T-cell (primary cell): ENCODE data around the gene TRAF5. TPM values are rescaled to one million over a fixed set of nuclear protein-coding genes. Genes with fewer than 3 reads are reported as not detected.
"Not testable (repeated sequence)": the region's sequence is repeated elsewhere in the genome, so short reads cannot be mapped to it uniquely, and the experiment has no call there.

Experiments used
- ATAC-seq, 4 experiments: fragments of 200-7000 bp in 3 of 4; fragments of 150-1000 bp in 1 of 4; cut with Tn5 transposase; replicated peaks in 1 of 4; 1 replicate in 3 of 4; 2 replicates in 1 of 4; pipeline ENCODE4 v1.10.0; 2021; ENCODE audit warnings: moderate library complexity in 3 of 4, mild to moderate bottlenecking in 2 of 4, moderate number of reproducible peaks in 1 of 4
- CTCF ChIA-PET, 2 donors: fragments of 300-600 bp; sonication (Branson Sonifier 250); formaldehyde crosslinking; loops; one replicate each; lab custom pipeline; 2022; ENCODE audit warnings: antibody characterized with exemption in 2 of 2; lab: Charles Lee
- POLR2A ChIA-PET, 2 donors: fragments of 300-600 bp; sonication (Branson Sonifier 250); formaldehyde crosslinking; loops; one replicate each; lab custom pipeline; 2022; ENCODE audit warnings: antibody characterized with exemption in 2 of 2; lab: Charles Lee
- DNase-seq, 35 experiments: peaks; one replicate each; pipeline versions ENCODE4 v3.0.0 to v3.0.0-alpha.2; 2013 to 2023
- H3K27ac ChIP-seq: one replicate; pipeline ENCODE4 v1.5.1; 2013; ENCODE audit warnings: low read length
- H3K27me3 ChIP-seq, 2 experiments: replicated peaks in 1 of 2; 1 replicate in 1 of 2; 2 replicates in 1 of 2; pipeline versions ENCODE4 v1.6.1 to v1.7.0; 2013; ENCODE audit warnings: low read length in 1 of 2, mixed read lengths in 1 of 2; ENCODE audit not compliant: control insufficient read depth in 2 of 2, insufficient read depth in 2 of 2; ENCODE audit errors: extremely low read depth in 1 of 2
- H3K36me3 ChIP-seq, 2 donors: 1 replicate in 1 of 2; 2 replicates in 1 of 2; pipeline versions ENCODE4 v1.6.1 to v1.7.0; 2013; ENCODE audit warnings: low read length in 1 of 2; ENCODE audit not compliant: control insufficient read depth in 2 of 2, insufficient read depth in 1 of 2; ENCODE audit errors: extremely low read depth in 1 of 2
- H3K4me1 ChIP-seq, 2 experiments: 1 replicate in 1 of 2; 2 replicates in 1 of 2; pipeline versions ENCODE4 v1.6.1 to v1.7.0; 2013; ENCODE audit warnings: low read length in 2 of 2, mixed read lengths in 1 of 2; ENCODE audit not compliant: insufficient read depth in 2 of 2, control insufficient read depth in 1 of 2; ENCODE audit errors: extremely low read depth in 1 of 2
- H3K4me3 ChIP-seq, 2 donors: 1 replicate in 1 of 2; 2 replicates in 1 of 2; pipeline versions ENCODE4 v1.5.1 to v1.7.0; 2013; ENCODE audit warnings: mild to moderate bottlenecking in 2 of 2, low read length in 1 of 2, moderate library complexity in 1 of 2; ENCODE audit not compliant: control insufficient read depth in 1 of 2; ENCODE audit errors: extremely low read depth in 1 of 2
- H3K9me3 ChIP-seq: 2 replicates; pipeline ENCODE4 v1.7.0; 2013
- H3K27ac Mint-ChIP-seq, 2 donors: one replicate each; pipeline ENCODE4 v1.8.0; 2020 to 2021; ENCODE audit warnings: mild to moderate bottlenecking in 2 of 2, mixed read lengths in 2 of 2
- H3K27me3 Mint-ChIP-seq, 2 donors: one replicate each; pipeline ENCODE4 v1.8.0; 2021 to 2022; ENCODE audit warnings: mixed read lengths in 2 of 2
- H3K36me3 Mint-ChIP-seq: one replicate; pipeline ENCODE4 v1.8.0; 2021; ENCODE audit warnings: mixed read lengths
- H3K4me1 Mint-ChIP-seq, 3 donors: one replicate each; pipeline ENCODE4 v1.8.0; 2020 to 2022; ENCODE audit warnings: mixed read lengths in 3 of 3, mild to moderate bottlenecking in 1 of 3
- H3K4me3 Mint-ChIP-seq, 3 donors: one replicate each; pipeline ENCODE4 v1.8.0; 2020 to 2022; ENCODE audit warnings: mild to moderate bottlenecking in 3 of 3, mixed read lengths in 3 of 3, moderate library complexity in 3 of 3
- H3K9me3 Mint-ChIP-seq, 3 donors: one replicate each; pipeline ENCODE4 v1.8.0; 2020 to 2022; ENCODE audit warnings: mixed read lengths in 3 of 3
- WGBS: methylation state at CpG from one replicate; pipeline ENCODE4 v1.1.5; 2013; ENCODE audit warnings: missing lambda C conversion rate; ENCODE audit not compliant: insufficient coverage; 5-methylcytosine and 5-hydroxymethylcytosine counted together
- total RNA-seq, 35 experiments: library from RNA in 6 of 35; stranded (reverse) in 6 of 35; fragments of 120-200 nt in 1 of 35; gene quantifications; one replicate each; pipeline versions ENCODE4 v1.2.1 to v1.2.4 and lab custom pipeline; 2013 to 2026

Gene TRAF5
- total RNA-seq, 5 donors from 2014 or later (not counting 1 experiment from before 2014, with no cell fraction given): 49.5 to 64.5 (median 57.2) TPM

DNA sequence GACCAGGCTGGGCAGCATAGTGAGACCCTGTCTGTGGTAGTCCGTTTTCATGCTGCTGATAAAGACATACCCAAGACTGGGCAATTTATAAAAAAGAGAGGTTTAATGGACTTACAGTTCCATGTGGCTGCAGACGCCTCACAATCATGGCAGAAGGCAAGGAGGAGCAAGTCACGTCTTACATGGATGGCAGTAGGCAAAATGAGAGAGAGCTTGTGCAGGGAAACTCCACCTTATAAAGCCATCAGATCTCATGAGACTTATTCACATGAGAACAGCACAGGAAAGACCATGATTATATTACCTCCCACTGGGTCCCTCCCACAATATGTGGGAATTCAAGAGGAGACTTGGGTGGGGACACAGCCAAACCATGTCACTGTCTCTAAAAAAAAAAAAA is 25.4 kb downstream of the TRAF5 start:
- DNase-seq, ATAC-seq, H3K27me3 Mint-ChIP-seq, H3K9me3 ChIP-seq, H3K27me3 ChIP-seq, H3K4me3 ChIP-seq, H3K9me3 Mint-ChIP-seq, POLR2A ChIA-PET: not testable (repeated sequence)
- H3K27ac ChIP-seq: peak overlapping the region; percentile 68
- Mint-ChIP-seq H3K4me1 (peaks cover 66 to 79% (median 75%) of the 10 kb centered on the region in 3 donors), H3K4me3 (peak overlapping the region; percentile 22 to 80 (median 44)), H3K36me3 (peaks cover 29% of the 10 kb centered on the region), H3K27ac (peak overlapping the region; percentile 89 to 90)
- CTCF ChIA-PET: interaction anchor here (0.6 to 2.7 kb wide), 2 partner anchors 8 to 29 kb away, joined by 7 to 10 read pairs; no protein-coding TSS in a partner anchor
- H3K4me1 ChIP-seq: peaks cover 13 to 56% of the 10 kb centered on the region in 2 experiments
- H3K36me3 ChIP-seq: peaks cover 0 to 21% of the 10 kb centered on the region in 2 donors
- WGBS: 100% methylated on average over 1 of the region's 3 CpGs

DNA sequence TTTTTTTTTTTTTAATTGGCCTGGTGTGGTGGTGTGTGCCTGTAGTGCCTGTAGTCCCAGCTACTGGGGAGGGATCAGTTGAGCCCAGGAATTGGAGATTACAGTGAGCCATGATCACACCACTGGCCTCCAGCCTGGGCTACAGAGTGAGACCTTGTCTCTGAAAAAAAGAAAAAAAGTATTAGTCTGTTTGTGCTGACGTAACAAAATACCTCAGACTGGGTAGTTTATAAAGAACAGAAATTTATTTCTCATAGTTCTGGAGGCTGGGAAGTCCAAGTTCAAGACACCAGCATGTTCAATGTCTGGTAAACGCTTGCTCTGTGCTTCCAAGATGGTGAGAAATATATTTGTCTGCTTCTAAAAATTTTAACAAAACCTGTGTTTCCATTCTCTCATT is 25.8 kb downstream of the TRAF5 start:
- Histone ChIP-seq H3K27me3 (no peaks in the 10 kb centered on the region), H3K36me3 (peaks cover 0 to 24% of the 10 kb centered on the region in 2 donors), H3K4me3 (peak overlapping the region in 1 of 2 donors; percentile 18), H3K27ac (peak overlapping the region; percentile 68), H3K9me3 (no peaks in the 10 kb centered on the region), H3K4me1 (peaks cover 13 to 52% of the 10 kb centered on the region in 2 experiments)
- no peak for DNase-seq
- Mint-ChIP-seq H3K4me3 (peak overlapping the region; percentile 77 to 80 (median 78)), H3K27ac (peak overlapping the region; percentile 95 to 96), H3K27me3 (no peaks in the 10 kb centered on the region), H3K9me3 (no peaks in the 10 kb centered on the region), H3K4me1 (peaks cover 62 to 75% (median 70%) of the 10 kb centered on the region in 3 donors), H3K36me3 (peaks cover 28% of the 10 kb centered on the region)
- WGBS: 100% methylated on average over 1 of the region's 2 CpGs
- ChIA-PET POLR2A (no interaction called here), CTCF (interaction anchor here in 1 of 2 donors (0.6 kb wide), 1 partner anchor 8 kb away, joined by 7 read pairs; no protein-coding TSS in a partner anchor)
- ATAC-seq: no peak

DNA sequence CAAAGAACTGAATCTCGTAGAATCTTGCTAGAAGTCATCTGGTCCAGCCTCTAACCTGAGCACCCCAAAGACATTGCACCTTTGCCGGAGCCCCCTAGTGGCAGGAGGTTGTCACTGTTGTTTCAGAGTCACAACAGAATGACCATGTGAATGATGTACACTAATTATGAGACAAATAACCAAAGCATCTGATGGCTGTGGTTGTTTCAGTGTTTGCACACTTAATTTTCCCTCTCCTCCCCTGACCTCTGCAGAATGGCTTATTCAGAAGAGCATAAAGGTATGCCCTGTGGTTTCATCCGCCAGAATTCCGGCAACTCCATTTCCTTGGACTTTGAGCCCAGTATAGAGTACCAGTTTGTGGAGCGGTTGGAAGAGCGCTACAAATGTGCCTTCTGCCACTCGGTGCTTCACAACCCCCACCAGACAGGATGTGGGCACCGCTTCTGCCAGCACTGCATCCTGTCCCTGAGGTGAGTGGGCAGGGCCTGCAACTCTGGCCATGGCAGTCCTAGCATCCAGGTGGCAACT is 26.4 kb downstream of the TRAF5 start:
- Mint-ChIP-seq H3K27me3 (no peaks in the 10 kb centered on the region), H3K27ac (peak overlapping the region; percentile 95 to 96), H3K4me1 (peaks cover 56 to 70% (median 65%) of the 10 kb centered on the region in 3 donors), H3K9me3 (no peaks in the 10 kb centered on the region), H3K36me3 (peaks cover 29% of the 10 kb centered on the region), H3K4me3 (peak overlapping the region; percentile 77 to 80 (median 78))
- H3K4me1 ChIP-seq: peaks cover 13 to 51% of the 10 kb centered on the region in 2 experiments
- peak in 34 of 35 experiments; percentile 14 to 70 (median 48) for DNase-seq
- no peaks in the 10 kb centered on the region for H3K27me3 ChIP-seq
- H3K36me3 ChIP-seq: peaks cover 0 to 30% of the 10 kb centered on the region in 2 donors
- 0% methylated on average over 3 of the region's 8 CpGs for WGBS
- ATAC-seq: peak; percentile 84 to 97 (median 92)
- ChIA-PET POLR2A (no interaction called here), CTCF (interaction anchor here in 1 of 2 donors (0.6 to 1.8 kb wide), 2 partner anchors 7 to 29 kb away, joined by 4 to 7 read pairs; no protein-coding TSS in a partner anchor)
- H3K9me3 ChIP-seq: no peaks in the 10 kb centered on the region
- peak overlapping the region; percentile 68 for H3K27ac ChIP-seq
- H3K4me3 ChIP-seq: peak overlapping the region; percentile 18 to 41

DNA sequence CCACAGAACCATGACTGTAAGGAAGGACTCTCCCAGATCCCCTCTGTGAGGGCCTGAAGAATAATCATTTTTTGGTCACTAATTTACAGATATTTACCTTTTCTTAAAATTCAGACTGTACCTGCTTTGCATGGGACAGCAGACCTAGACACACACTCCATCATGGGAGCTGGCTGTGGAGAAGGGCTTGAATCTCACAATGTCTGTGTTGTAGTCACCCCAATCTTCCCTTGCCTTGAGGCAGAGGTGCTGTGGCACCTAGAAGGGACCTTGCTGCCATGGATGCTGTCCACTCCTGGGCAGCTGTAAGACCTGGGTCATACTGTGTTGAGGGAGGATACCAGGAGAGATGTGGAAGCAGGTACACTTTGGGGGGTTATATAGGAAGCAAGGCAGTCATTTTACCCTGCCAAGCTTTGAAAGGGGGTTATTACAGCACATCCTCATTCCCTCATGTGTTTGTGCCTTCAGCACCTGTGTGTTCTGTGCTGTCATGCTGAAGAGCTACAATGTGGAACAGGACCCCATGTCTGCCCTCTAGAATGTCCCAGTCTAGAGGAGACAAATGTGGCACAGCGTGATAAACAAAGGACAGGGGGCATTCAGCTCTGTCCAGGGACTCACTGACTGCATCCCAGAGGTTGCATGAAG is 27.1 kb downstream of the TRAF5 start:
- DNase-seq (peak in 1 of 35 experiments; percentile 20), ATAC-seq (peak; percentile 32 to 56 (median 38))
- no peaks in the 10 kb centered on the region for H3K9me3 Mint-ChIP-seq
- no peaks in the 10 kb centered on the region for H3K27me3 Mint-ChIP-seq
- H3K27ac Mint-ChIP-seq: peak overlapping the region; percentile 95 to 96
- Histone ChIP-seq H3K27me3 (no peaks in the 10 kb centered on the region), H3K9me3 (no peaks in the 10 kb centered on the region), H3K4me3 (peak overlapping the region in 1 of 2 donors; percentile 41), H3K4me1 (peaks cover 13 to 51% of the 10 kb centered on the region in 2 experiments), H3K27ac (peak overlapping the region; percentile 68), H3K36me3 (peaks cover 0 to 31% of the 10 kb centered on the region in 2 donors)
- ChIA-PET POLR2A (no interaction called here), CTCF (interaction anchor here (1.5 to 1.8 kb wide), 2 partner anchors 26 to 30 kb away, joined by 3 to 4 read pairs; no protein-coding TSS in a partner anchor)
- peaks cover 29% of the 10 kb centered on the region for H3K36me3 Mint-ChIP-seq
- WGBS: 0% methylated on average over 1 of the region's 1 CpG
- H3K4me3 Mint-ChIP-seq: peak overlapping the region; percentile 77 to 80 (median 78)
- peaks cover 56 to 65% (median 61%) of the 10 kb centered on the region in 3 donors for H3K4me1 Mint-ChIP-seq

DNA sequence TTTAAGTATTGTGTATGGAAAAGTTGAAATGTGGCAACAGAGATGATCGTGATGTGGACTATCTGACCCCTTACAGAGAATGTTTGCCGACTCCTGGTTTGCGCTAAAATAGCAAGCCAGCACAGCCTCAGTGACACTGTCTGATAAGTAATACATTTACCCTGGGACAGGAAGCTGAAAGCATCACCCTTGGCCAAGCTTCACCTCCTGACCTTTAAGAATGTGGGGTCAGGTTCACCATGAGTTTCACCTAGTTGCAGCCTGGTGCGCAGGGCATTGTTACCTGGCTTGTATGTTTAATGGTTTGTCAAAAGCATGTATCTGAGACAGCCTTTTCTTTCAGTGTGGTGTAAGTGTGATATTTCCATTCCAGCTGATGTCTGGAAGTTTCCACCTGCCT is 29.2 kb downstream of the TRAF5 start:
- 78% methylated on average over 4 of the region's 4 CpGs for WGBS
- Histone ChIP-seq H3K4me3 (no peak overlapping the region), H3K4me1 (peaks cover 13 to 33% of the 10 kb centered on the region in 2 experiments), H3K27me3 (no peaks in the 10 kb centered on the region), H3K9me3 (no peaks in the 10 kb centered on the region), H3K27ac (no peak overlapping the region), H3K36me3 (peaks cover 2 to 51% of the 10 kb centered on the region in 2 donors)
- H3K4me3 Mint-ChIP-seq: no peak overlapping the region
- ATAC-seq (no peak), DNase-seq (no peak)
- CTCF ChIA-PET: interaction anchor here in 1 of 2 donors (1.0 to 1.1 kb wide), 2 partner anchors 28 to 32 kb away, joined by 3 to 4 read pairs; no protein-coding TSS in a partner anchor
- H3K36me3 Mint-ChIP-seq: peaks cover 46% of the 10 kb centered on the region
- peak overlapping the region in 1 of 2 donors; percentile 4 for H3K27ac Mint-ChIP-seq
- no peaks in the 10 kb centered on the region for H3K27me3 Mint-ChIP-seq
- POLR2A ChIA-PET: no interaction called here
- H3K4me1 Mint-ChIP-seq: peaks cover 46 to 54% (median 52%) of the 10 kb centered on the region in 3 donors
- H3K9me3 Mint-ChIP-seq: no peaks in the 10 kb centered on the region

DNA sequence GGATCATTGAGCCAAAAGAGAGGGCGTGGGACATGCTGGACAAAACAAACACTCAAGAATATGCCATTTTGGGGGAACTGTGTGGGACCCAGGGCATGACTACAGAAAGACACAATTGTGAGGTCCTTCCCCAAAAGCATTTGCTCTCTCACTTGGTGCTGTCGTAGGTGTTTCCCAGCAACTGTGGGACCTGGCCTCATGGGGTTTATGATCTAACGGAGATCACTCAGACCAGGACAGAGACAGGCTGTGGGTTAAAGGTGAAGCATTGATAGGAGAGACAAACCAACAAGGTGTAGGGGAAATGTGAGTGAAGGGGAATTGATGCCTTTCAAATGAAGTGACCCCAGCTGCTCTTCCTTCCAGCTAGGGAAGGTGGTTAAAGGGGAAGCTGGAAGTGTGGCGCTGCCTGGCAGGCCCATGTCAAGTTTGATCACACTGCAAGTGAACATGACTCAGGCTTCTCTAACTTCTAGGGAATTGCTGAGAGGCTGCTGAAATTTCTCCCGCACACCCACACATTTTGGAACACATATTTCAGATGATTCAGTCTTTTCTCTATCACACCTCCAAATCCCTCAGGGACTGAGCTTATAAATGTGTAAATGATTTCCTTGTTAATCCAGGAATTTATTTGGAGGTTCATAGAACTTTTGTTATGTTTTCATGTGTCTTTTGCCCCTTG is 30.2 kb downstream of the TRAF5 start:
- Mint-ChIP-seq H3K9me3 (no peaks in the 10 kb centered on the region), H3K27me3 (no peaks in the 10 kb centered on the region), H3K4me3 (no peak overlapping the region), H3K27ac (peak overlapping the region in 1 of 2 donors; percentile 56), H3K4me1 (peaks cover 36 to 46% (median 44%) of the 10 kb centered on the region in 3 donors), H3K36me3 (peaks cover 45% of the 10 kb centered on the region)
- no peaks in the 10 kb centered on the region for H3K27me3 ChIP-seq
- 61% methylated on average over 3 of the region's 5 CpGs for WGBS
- DNase-seq: no peak
- ChIA-PET CTCF (interaction anchor here (0.5 to 1.1 kb wide), 5 partner anchors 10 to 117 kb away, joined by 3 to 4 read pairs (median 3); no protein-coding TSS in a partner anchor), POLR2A (no interaction called here)
- no peaks in the 10 kb centered on the region for H3K9me3 ChIP-seq
- H3K36me3 ChIP-seq: peaks cover 2 to 57% of the 10 kb centered on the region in 2 donors
- no peak overlapping the region for H3K4me3 ChIP-seq
- H3K4me1 ChIP-seq: peaks cover 13 to 27% of the 10 kb centered on the region in 2 experiments
- H3K27ac ChIP-seq: no peak overlapping the region
- no peak for ATAC-seq
